Activated T-helper 1 cell treated with anti-CD3 and anti-CD28 coated beads, Interleukin-2, amount 50 U/mL, for 16 hours (primary cell): ENCODE data around the gene DSTYK.
A peak's percentile ranks its signal among the peaks of the same experiment; 100 is the strongest.

Experiments used
- DNase-seq, 2 donors: peaks; one replicate each; pipeline ENCODE4 v3.0.0-alpha.2; 2020; ENCODE audit warnings: low read depth in 1 of 2, low spot score in 1 of 2

DSTYK gene

DNA sequence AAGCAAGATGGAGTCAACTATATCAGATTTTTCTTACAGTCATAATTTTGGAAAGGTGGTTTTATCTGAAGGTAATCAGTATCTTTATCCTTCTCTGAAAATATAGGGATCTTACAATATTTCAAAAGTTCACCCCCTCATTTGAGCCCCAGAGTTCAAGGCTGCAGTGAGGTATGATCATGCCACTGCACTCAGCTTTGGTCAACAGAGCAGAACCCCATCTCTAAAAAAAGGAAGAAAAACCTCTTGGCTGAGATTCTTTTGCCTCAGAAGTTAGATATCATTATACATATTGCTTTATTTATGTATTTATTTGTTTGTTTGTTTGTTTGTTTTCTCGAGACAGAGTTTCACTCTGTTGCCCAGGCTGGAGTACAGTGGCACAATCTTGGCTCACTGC lies 78.2 kb downstream of the DSTYK start:
- no peak for DNase-seq

GRCh38 chr1:205129447-205130029 lies 82.0 kb downstream of the DSTYK start:
- no peak for DNase-seq

DNA sequence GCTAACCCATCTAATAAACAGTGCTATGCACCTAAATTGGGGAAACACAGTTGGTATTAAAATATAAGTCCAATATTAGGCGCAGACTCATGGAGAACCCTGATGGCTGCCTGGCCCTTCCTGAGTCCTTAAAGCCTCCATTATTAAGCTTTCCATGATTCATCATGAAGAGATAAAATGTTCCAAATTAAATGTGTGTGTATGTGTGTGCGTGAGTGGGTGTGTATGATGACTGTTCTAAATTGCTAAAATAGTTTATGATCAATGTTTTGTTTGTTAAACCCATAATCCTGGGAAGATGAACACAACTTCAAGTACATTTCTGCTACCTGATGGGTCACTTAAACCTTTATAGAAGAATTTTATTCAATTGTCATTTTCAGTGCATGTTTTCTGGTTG lies 83.5 kb downstream of the DSTYK start:
- DNase-seq, result no peak

GRCh38 chr1:205127646-205128045 lies 83.9 kb downstream of the DSTYK start:
- DNase-seq, result no peak

DNA sequence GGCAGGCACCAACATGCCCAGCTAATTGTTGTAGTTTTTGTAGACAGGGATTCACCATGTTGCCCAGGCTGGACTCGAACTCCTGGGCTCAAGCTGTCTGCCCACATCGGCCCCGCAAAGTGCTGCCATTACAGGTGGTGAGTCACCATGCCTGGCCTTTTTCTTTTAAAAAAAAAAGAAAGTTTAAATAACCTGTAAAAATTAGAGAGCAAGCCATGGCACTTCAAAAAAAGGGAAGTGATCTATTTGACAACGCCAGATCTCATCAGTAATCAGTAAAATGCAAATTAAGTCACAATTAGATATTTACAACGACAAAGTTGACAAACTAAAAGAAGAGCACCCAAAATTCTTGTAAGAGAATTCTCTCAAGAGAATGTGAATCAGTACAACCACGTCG lies 86.8 kb downstream of the DSTYK start:
- no peak for DNase-seq

DNA sequence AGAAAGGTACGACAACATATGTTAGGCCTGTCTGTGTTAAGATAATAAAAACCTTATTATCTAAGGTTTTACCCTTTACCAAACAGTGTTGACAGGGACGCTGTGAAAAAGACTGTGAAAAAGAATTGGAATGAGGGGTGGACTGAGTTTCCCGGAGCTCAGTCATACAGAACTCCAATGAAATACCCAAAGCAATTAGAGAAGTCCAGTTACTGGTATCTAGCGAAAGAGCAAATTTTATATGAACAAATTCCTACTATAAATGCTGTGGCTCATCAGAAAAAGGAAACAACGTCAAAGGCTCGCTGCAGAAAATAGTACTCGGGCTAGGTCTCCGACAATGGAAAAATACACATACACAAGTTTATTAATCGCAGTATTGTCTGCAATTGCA lies 89.0 kb downstream of the DSTYK start:
- no peak for DNase-seq

- peak; percentile 93 to 95 for DNase-seq
Measured at GRCh38 chr1:205121660-205122488, 89.6 kb downstream of the DSTYK start, which contains the start of gene RBBP5. Gene RBBP5, minus strand, starts transcription at chr1:205121978. Its CDS starts 105 bp downstream, at chr1:205121873.

DNA sequence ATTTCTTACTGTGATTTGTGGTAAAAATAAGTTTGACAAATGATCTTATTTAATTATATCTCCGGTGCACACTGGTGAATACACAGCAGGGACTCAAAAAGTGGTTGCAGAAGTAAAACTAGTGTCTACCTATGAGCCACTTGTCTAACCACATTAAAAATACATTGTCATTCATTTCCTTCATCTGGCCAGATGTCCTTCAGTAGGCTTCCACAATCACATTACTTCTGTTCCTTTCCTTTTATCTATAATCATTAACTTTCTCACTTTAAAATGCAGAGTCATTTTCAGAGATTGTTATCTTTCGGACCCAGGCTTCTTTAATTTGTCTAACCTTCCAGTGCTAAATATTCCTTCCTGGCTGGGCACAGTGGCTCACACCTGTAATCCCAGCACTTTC lies 92.8 kb downstream of the DSTYK start:
- DNase-seq, result no peak

- DNase-seq, result no peak
Measured at GRCh38 chr1:205111354-205111753, 100.1 kb downstream of the DSTYK start.

- DNase-seq, result no peak
Measured at GRCh38 chr1:205109711-205110110, 101.8 kb downstream of the DSTYK start.

DNA sequence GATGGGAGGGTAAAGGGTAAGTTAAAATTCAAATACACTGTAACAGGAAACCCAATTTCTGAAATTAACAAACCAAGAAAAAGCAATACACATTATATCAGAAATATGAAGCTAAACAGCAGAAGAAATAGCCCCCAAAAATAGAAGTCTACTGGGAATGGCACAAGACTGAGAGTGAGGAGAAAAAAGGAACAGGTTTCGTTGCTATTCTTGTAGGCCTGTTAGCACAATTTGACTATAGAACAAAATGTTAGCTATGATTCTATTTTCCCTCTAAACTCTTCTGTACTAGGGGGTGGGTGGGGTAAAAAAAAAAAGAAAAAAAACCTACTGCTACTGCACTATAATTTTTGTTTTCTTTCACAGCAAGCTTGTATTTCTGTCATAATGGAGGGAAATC lies 102.2 kb downstream of the DSTYK start:
- DNase-seq, result no peak

DNA sequence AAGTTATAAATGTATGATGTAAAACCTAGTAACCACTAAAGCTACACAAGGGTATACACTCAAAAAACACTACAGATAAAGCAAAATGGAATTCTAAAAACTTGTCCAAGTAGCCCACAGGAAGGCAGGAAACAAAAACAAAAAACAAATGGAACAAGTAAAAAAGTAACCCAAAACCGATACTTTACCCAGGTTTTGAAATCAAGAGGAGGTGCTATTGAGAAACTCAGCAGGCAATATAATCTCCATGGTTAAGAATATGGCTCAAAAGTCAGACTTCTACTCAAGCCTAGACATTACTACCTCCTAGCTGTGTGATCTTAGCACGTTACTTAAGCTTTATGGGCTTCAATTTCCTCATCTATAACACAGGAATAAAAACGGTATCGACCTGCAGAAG lies 103.0 kb downstream of the DSTYK start:
- no peak for DNase-seq

DNA sequence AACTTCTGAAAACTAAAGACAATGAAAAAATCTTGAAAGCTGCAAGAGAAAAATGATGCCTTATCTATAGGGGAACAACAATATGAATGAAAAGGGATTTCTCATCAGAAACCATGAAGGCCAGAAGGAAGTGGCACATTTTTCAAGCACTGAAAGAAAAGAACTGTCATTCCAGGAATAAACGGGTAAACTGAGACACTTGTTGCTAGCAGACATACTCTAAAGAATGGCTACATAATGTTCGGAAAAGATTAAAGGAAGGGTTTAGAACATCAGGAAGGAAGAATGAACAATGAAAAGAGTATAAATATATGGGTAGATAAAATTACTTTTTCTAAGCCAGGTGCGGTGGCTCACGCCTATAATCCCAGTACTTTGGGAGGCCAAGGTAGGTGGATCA lies 104.2 kb downstream of the DSTYK start:
- no peak for DNase-seq

GRCh38 chr1:205102404-205102803 lies 109.1 kb downstream of the DSTYK start:
- DNase-seq, result no peak

DNA sequence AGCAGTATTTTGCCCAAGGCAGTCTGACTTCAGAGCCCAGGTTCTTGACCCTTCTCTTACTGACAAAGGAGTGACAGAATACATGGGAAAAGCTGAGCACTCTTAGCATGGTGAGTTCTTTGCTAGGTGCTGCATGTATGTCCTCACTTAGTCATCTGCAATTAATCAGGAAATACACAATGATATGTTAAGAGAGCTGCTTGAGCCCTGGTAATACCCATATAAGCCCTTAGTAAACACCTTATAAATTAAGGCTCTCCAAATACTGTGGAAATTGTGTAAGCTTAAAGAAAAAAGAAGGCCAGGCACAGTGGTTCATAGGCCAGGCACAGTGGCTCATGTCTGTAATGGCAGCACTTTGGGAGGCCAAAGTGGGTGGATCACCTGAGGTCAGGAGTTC lies 113.3 kb downstream of the DSTYK start:
- DNase-seq, result no peak

DNA sequence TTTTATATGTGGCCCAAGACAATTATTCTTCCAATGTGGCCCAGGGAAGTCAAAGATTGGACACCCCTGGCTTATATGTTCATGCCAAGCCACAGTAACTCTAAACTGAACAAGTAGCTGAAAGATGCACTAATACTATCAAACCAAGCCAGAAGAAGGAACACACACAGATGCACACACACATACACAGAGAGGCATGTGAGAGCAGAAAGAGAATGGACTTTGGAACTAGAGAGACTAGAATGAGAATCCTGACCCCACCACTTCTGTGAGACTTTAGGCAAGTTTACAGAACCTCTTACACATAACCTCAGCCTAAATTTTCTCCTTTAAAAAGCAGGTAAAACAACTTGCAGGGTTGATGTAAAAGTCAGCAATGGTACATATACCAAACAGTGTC lies 116.1 kb downstream of the DSTYK start:
- DNase-seq, result no peak
